ENCODE results near the gene GPR68. TPM values are rescaled to one million over a fixed set of nuclear protein-coding genes. Genes with fewer than 3 reads are reported as not detected.

Gene GPR68
- total RNA-seq, 1 experiment from 2014 or later = not detected

- Histone ChIP-seq H3K4me1 (replicated peaks) (peaks cover 11% of the 10 kb centered on the region), H3K36me3 (no peaks in the 10 kb centered on the region), H3K4me3 (no peak overlapping the region), H3K27ac (no peak overlapping the region), H3K9me3 (replicated peaks) (no peaks in the 10 kb centered on the region), H3K27me3 (replicated peaks) (no peaks in the 10 kb centered on the region)
- no peak for DNase-seq (ENCODE audit: low read depth in 1 of 2, low spot score in 2 of 2)
Measured at GRCh38 chr14:91281346-91281745, 36.8 kb upstream of the GPR68 start.

- Histone ChIP-seq H3K4me1 (replicated peaks) (peaks cover 11% of the 10 kb centered on the region), H3K9me3 (replicated peaks) (no peaks in the 10 kb centered on the region), H3K27me3 (replicated peaks) (no peaks in the 10 kb centered on the region), H3K27ac (no peak overlapping the region), H3K36me3 (no peaks in the 10 kb centered on the region), H3K4me3 (no peak overlapping the region)
- no peak for DNase-seq (ENCODE audit: low read depth in 1 of 2, low spot score in 2 of 2)
Measured at GRCh38 chr14:91280129-91280528, 35.6 kb upstream of the GPR68 start.

- Histone ChIP-seq H3K27ac (no peak overlapping the region), H3K9me3 (replicated peaks) (no peaks in the 10 kb centered on the region), H3K27me3 (replicated peaks) (no peaks in the 10 kb centered on the region), H3K4me3 (no peak overlapping the region), H3K4me1 (replicated peaks) (peaks cover 10% of the 10 kb centered on the region), H3K36me3 (no peaks in the 10 kb centered on the region)
- DNase-seq (ENCODE audit: low read depth in 1 of 2, low spot score in 2 of 2) = no peak
Measured at GRCh38 chr14:91279354-91279753, 34.9 kb upstream of the GPR68 start.

- H3K27ac ChIP-seq = no peak overlapping the region
- no peaks in the 10 kb centered on the region for H3K27me3 ChIP-seq (replicated peaks)
- no peak for DNase-seq (ENCODE audit: low read depth in 1 of 2, low spot score in 2 of 2)
- no peaks in the 10 kb centered on the region for H3K36me3 ChIP-seq
- no peaks in the 10 kb centered on the region for H3K9me3 ChIP-seq (replicated peaks)
- peaks cover under 1% of the 10 kb centered on the region; the same call in 1 of the 2 replicates for H3K4me1 ChIP-seq (replicated peaks)
- H3K4me3 ChIP-seq = no peak overlapping the region
Measured at GRCh38 chr14:91278383-91278715, 33.8 kb upstream of the GPR68 start.

GRCh38 chr14:91277546-91278382 lies 33.3 kb upstream of the GPR68 start:
- DNase-seq (ENCODE audit: low read depth in 1 of 2, low spot score in 2 of 2) = no peak

GRCh38 chr14:91274796-91275195 lies 30.3 kb upstream of the GPR68 start:
- no peaks in the 10 kb centered on the region for H3K9me3 ChIP-seq (replicated peaks)
- H3K27ac ChIP-seq = no peak overlapping the region
- H3K36me3 ChIP-seq = no peaks in the 10 kb centered on the region
- H3K27me3 ChIP-seq (replicated peaks) = no peaks in the 10 kb centered on the region
- H3K4me3 ChIP-seq = no peak overlapping the region
- H3K4me1 ChIP-seq (replicated peaks) = peaks cover 7% of the 10 kb centered on the region
- DNase-seq (ENCODE audit: low read depth in 1 of 2, low spot score in 2 of 2) = no peak

More at GRCh38 chr14:91277546-91278382, 33.3 kb upstream of the GPR68 start:
- Histone ChIP-seq H3K9me3 (replicated peaks) (no peaks in the 10 kb centered on the region), H3K4me1 (replicated peaks) (no peaks in the 10 kb centered on the region), H3K27ac (no peak overlapping the region), H3K36me3 (no peaks in the 10 kb centered on the region), H3K27me3 (replicated peaks) (no peaks in the 10 kb centered on the region), H3K4me3 (no peak overlapping the region)

GRCh38 chr14:91273885-91274273 lies 29.4 kb upstream of the GPR68 start:
- H3K9me3 ChIP-seq (replicated peaks) = no peaks in the 10 kb centered on the region

GRCh38 chr14:91273273-91273884 lies 28.9 kb upstream of the GPR68 start:
- no peaks in the 10 kb centered on the region for H3K27me3 ChIP-seq (replicated peaks)
- H3K36me3 ChIP-seq = no peaks in the 10 kb centered on the region
- H3K4me1 ChIP-seq (replicated peaks) = peaks cover 21% of the 10 kb centered on the region
- H3K27ac ChIP-seq = no peak overlapping the region
- H3K9me3 ChIP-seq (replicated peaks) = no peaks in the 10 kb centered on the region
- no peak for DNase-seq (ENCODE audit: low read depth in 1 of 2, low spot score in 2 of 2)
- no peak overlapping the region for H3K4me3 ChIP-seq

More at GRCh38 chr14:91273885-91274273, 29.4 kb upstream of the GPR68 start:
- no peak for DNase-seq (ENCODE audit: low read depth in 1 of 2, low spot score in 2 of 2)
- H3K36me3 ChIP-seq = no peaks in the 10 kb centered on the region
- peaks cover 16% of the 10 kb centered on the region for H3K4me1 ChIP-seq (replicated peaks)
- no peak overlapping the region for H3K27ac ChIP-seq
- no peak overlapping the region for H3K4me3 ChIP-seq
- no peaks in the 10 kb centered on the region for H3K27me3 ChIP-seq (replicated peaks)

GRCh38 chr14:91272341-91273272 lies 28.1 kb upstream of the GPR68 start:
- no peak overlapping the region for H3K27ac ChIP-seq
- H3K4me1 ChIP-seq (replicated peaks) = peaks cover 21% of the 10 kb centered on the region
- H3K36me3 ChIP-seq = no peaks in the 10 kb centered on the region
- H3K4me3 ChIP-seq = no peak overlapping the region
- no peak for DNase-seq (ENCODE audit: low read depth in 1 of 2, low spot score in 2 of 2)
- no peaks in the 10 kb centered on the region for H3K9me3 ChIP-seq (replicated peaks)
- no peaks in the 10 kb centered on the region for H3K27me3 ChIP-seq (replicated peaks)

GRCh38 chr14:91271639-91272038 lies 27.1 kb upstream of the GPR68 start:
- H3K27me3 ChIP-seq (replicated peaks) = no peaks in the 10 kb centered on the region

GRCh38 chr14:91270619-91271018 lies 26.1 kb upstream of the GPR68 start:
- H3K4me3 ChIP-seq = no peak overlapping the region
- H3K27me3 ChIP-seq (replicated peaks) = no peaks in the 10 kb centered on the region
- H3K4me1 ChIP-seq (replicated peaks) = peaks cover 21% of the 10 kb centered on the region
- H3K9me3 ChIP-seq (replicated peaks) = no peaks in the 10 kb centered on the region
- H3K36me3 ChIP-seq = no peaks in the 10 kb centered on the region
- DNase-seq (ENCODE audit: low read depth in 1 of 2, low spot score in 2 of 2) = no peak
- H3K27ac ChIP-seq = no peak overlapping the region

More at GRCh38 chr14:91271639-91272038, 27.1 kb upstream of the GPR68 start:
- DNase-seq (ENCODE audit: low read depth in 1 of 2, low spot score in 2 of 2) = no peak
- Histone ChIP-seq H3K9me3 (replicated peaks) (no peaks in the 10 kb centered on the region), H3K27ac (no peak overlapping the region), H3K4me3 (no peak overlapping the region), H3K4me1 (replicated peaks) (peaks cover 21% of the 10 kb centered on the region), H3K36me3 (no peaks in the 10 kb centered on the region)

- Histone ChIP-seq H3K27ac (no peak overlapping the region), H3K9me3 (replicated peaks) (no peaks in the 10 kb centered on the region), H3K36me3 (no peaks in the 10 kb centered on the region), H3K4me3 (no peak overlapping the region), H3K27me3 (replicated peaks) (no peaks in the 10 kb centered on the region), H3K4me1 (replicated peaks) (peaks cover 21% of the 10 kb centered on the region)
- no peak for DNase-seq (ENCODE audit: low read depth in 1 of 2, low spot score in 2 of 2)
Measured at GRCh38 chr14:91270188-91270587, 25.7 kb upstream of the GPR68 start.

GRCh38 chr14:91269076-91269991 lies 24.8 kb upstream of the GPR68 start:
- Histone ChIP-seq H3K4me1 (replicated peaks) (peaks cover 21% of the 10 kb centered on the region), H3K4me3 (peak overlapping the region; percentile 25), H3K27me3 (replicated peaks) (no peaks in the 10 kb centered on the region), H3K9me3 (replicated peaks) (no peaks in the 10 kb centered on the region), H3K36me3 (no peaks in the 10 kb centered on the region), H3K27ac (peak overlapping the region; percentile 59)
- peak; percentile 72 to 84 for DNase-seq (ENCODE audit: low read depth in 1 of 2, low spot score in 2 of 2)

Measured in SJSA1 (cell line).